Endodermal cell (in vitro differentiated cells): Measurements from ENCODE around the gene ARL15. TPM values are rescaled to one million over a fixed set of nuclear protein-coding genes. Genes with fewer than 3 reads are reported as not detected.
"Not testable (repeated sequence)": the region's sequence is repeated elsewhere in the genome, so short reads cannot be mapped to it uniquely, and the experiment has no call there.

ENCODE experiments used
- DNase-seq: peaks from one replicate; pipeline ENCODE4 v3.0.0-alpha.2; 2017
- H3K27ac ChIP-seq: 2 replicates; pipeline ENCODE4 v1.5.1; 2013; ENCODE audit warnings: mild to moderate bottlenecking, low read depth, low read length, moderate library complexity
- H3K27me3 ChIP-seq: 2 replicates; pipeline ENCODE4 v1.6.1; 2013; ENCODE audit warnings: mild to moderate bottlenecking, low read length, moderate library complexity; ENCODE audit not compliant: insufficient read depth, control insufficient read depth, poor library complexity, severe bottlenecking
- H3K36me3 ChIP-seq: 2 replicates; pipeline ENCODE4 v1.7.0; 2013; ENCODE audit warnings: mild to moderate bottlenecking, low read length, moderate library complexity; ENCODE audit not compliant: control insufficient read depth, insufficient read depth
- H3K4me1 ChIP-seq: one replicate; pipeline ENCODE4 v1.7.0; 2013; ENCODE audit warnings: low read length; ENCODE audit not compliant: control insufficient read depth, insufficient read depth
- H3K4me3 ChIP-seq: 2 replicates; pipeline ENCODE4 v1.5.1; 2013; ENCODE audit warnings: mild to moderate bottlenecking, low read length, moderate library complexity
- H3K9ac ChIP-seq: 2 replicates; pipeline ENCODE4 v1.6.1; 2013; ENCODE audit warnings: mild to moderate bottlenecking, low read length, moderate library complexity; ENCODE audit not compliant: poor library complexity, severe bottlenecking; ENCODE audit errors: extremely low read depth
- H3K9me3 ChIP-seq: 2 replicates; pipeline ENCODE4 v1.6.1; 2013; ENCODE audit warnings: mild to moderate bottlenecking, low read length, moderate library complexity; ENCODE audit not compliant: control insufficient read depth
- H3K27ac Mint-ChIP-seq: 2 replicates; pipeline ENCODE4 v1.8.0; 2020; ENCODE audit warnings: mixed read lengths
- H3K27me3 Mint-ChIP-seq: 2 replicates; pipeline ENCODE4 v1.8.0; 2021; ENCODE audit warnings: mild to moderate bottlenecking, mixed read lengths; ENCODE audit not compliant: insufficient read depth
- H3K36me3 Mint-ChIP-seq: 2 replicates; pipeline ENCODE4 v1.8.0; 2020; ENCODE audit warnings: low read depth, mixed read lengths
- H3K4me1 Mint-ChIP-seq: 2 replicates; pipeline ENCODE4 v1.8.0; 2020; ENCODE audit warnings: mixed read lengths
- H3K4me3 Mint-ChIP-seq: 2 replicates; pipeline ENCODE4 v1.8.0; 2020; ENCODE audit warnings: mild to moderate bottlenecking, moderate library complexity, mixed read lengths
- H3K9me3 Mint-ChIP-seq: 2 replicates; pipeline ENCODE4 v1.8.0; 2020; ENCODE audit warnings: mild to moderate bottlenecking, mixed read lengths
- WGBS, 2 experiments: methylation state at CpG; one replicate each; pipeline versions ENCODE4 v1.1.5 to v1.1.7; 2013; ENCODE audit warnings: missing lambda C conversion rate in 2 of 2, mixed read lengths in 1 of 2; ENCODE audit not compliant: insufficient coverage in 1 of 2, insufficient read length in 1 of 2; 5-methylcytosine and 5-hydroxymethylcytosine counted together
- long read RNA-seq, 4 experiments: library from polyadenylated mRNA in 2 of 4; library from RNA in 1 of 4; library from capped mRNA in 1 of 4; stranded (forward) in 3 of 4; unstranded in 1 of 4; transcript quantifications; one replicate each; pipeline ENCODE4 v2.0.0, GENCODE V29; 2020 to 2021; ENCODE audit warnings: inconsistent platforms in 1 of 4
- polyA plus RNA-seq, 2 experiments: library from polyadenylated mRNA; stranded (reverse); fragments of 50-300 nt; gene quantifications; one replicate each; pipeline ENCODE4 v1.2.3, GENCODE V29; 2013
- total RNA-seq, 2 donors: library from RNA; stranded (reverse); fragmentation: NEBNext Ultra II Directional in 1 of 2; extraction: Animal tissue kit (Norgen Biotek cat#: 25700) in 1 of 2; gene quantifications; 2 replicates in 1 of 2; 3 replicates in 1 of 2; pipeline ENCODE4 v1.2.1, GENCODE V29; 2021
- TF ChIP-seq, protein P1 (sequence below): fragments of 200-600 bp; sonication (generic); conservative IDR thresholded peaks from 2 replicates; pipeline ENCODE4 v1.5.0; 2021; ENCODE audit warnings: antibody characterized with exemption, mild to moderate bottlenecking

The ARL15 gene
- 10 to 100 TPM; 23.3 to 24.0 TPM for total RNA-seq
- 24.2 TPM for polyA plus RNA-seq (2013, experiment 1 of 2)
- 19.3 TPM for polyA plus RNA-seq (2013, experiment 2 of 2)
- long read RNA-seq, experiment 1, partial matches to known transcripts, result 0 of 2 reads
- long read RNA-seq, experiment 1, other reads (novel, unspliced or antisense), result 2 of 2 reads
- long read RNA-seq, experiment 2, partial matches to known transcripts, result 0 of 21 reads
- long read RNA-seq, experiment 2, other reads (novel, unspliced or antisense), result 19 of 21 reads
- long read RNA-seq, experiment 3, transcript ARL15-202 (5 exons, 2,486 nt), result major isoform, 13 of 25 reads
- long read RNA-seq, experiment 3, partial matches to known transcripts, result 1 of 25 reads
- long read RNA-seq, experiment 3, other reads (novel, unspliced or antisense), result 7 of 25 reads
- long read RNA-seq, experiment 4, partial matches to known transcripts, result 0 of 1 reads
- long read RNA-seq, experiment 4, other reads (novel, unspliced or antisense), result 1 of 1 reads

GRCh38 chr5:54310433-54311175 lies at the start of gene ARL15:
Gene ARL15, minus strand, starts transcription at chr5:54310573.
- Mint-ChIP-seq H3K27ac (peak within 1 kb of the TSS; percentile 96), H3K4me3 (peak within 1 kb of the TSS; percentile 92), H3K9me3 (no peaks in the 10 kb centered on the region), H3K4me1 (peaks cover 44% of the 10 kb centered on the region), H3K36me3 (no peaks in the 10 kb centered on the region), H3K27me3 (peaks cover 15% of the 10 kb centered on the region)
- peak within 1 kb of the TSS; percentile 92 for H3K4me3 ChIP-seq
- peak within 1 kb of the TSS; percentile 8 for H3K27ac ChIP-seq
- WGBS, 2 experiments, result 0% methylated on average over 35 to 50 of the region's 50 CpGs
- TF ChIP-seq, protein P1, sequence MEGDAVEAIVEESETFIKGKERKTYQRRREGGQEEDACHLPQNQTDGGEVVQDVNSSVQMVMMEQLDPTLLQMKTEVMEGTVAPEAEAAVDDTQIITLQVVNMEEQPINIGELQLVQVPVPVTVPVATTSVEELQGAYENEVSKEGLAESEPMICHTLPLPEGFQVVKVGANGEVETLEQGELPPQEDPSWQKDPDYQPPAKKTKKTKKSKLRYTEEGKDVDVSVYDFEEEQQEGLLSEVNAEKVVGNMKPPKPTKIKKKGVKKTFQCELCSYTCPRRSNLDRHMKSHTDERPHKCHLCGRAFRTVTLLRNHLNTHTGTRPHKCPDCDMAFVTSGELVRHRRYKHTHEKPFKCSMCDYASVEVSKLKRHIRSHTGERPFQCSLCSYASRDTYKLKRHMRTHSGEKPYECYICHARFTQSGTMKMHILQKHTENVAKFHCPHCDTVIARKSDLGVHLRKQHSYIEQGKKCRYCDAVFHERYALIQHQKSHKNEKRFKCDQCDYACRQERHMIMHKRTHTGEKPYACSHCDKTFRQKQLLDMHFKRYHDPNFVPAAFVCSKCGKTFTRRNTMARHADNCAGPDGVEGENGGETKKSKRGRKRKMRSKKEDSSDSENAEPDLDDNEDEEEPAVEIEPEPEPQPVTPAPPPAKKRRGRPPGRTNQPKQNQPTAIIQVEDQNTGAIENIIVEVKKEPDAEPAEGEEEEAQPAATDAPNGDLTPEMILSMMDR, result no peak
- H3K36me3 ChIP-seq, result no peaks in the 10 kb centered on the region
- no peaks in the 10 kb centered on the region for H3K9me3 ChIP-seq
- peak; percentile 99 for DNase-seq
- peaks cover 19% of the 10 kb centered on the region for H3K27me3 ChIP-seq
- H3K4me1 ChIP-seq, result peaks cover 15% of the 10 kb centered on the region
- H3K9ac ChIP-seq, result peak within 1 kb of the TSS; percentile 66

DNA sequence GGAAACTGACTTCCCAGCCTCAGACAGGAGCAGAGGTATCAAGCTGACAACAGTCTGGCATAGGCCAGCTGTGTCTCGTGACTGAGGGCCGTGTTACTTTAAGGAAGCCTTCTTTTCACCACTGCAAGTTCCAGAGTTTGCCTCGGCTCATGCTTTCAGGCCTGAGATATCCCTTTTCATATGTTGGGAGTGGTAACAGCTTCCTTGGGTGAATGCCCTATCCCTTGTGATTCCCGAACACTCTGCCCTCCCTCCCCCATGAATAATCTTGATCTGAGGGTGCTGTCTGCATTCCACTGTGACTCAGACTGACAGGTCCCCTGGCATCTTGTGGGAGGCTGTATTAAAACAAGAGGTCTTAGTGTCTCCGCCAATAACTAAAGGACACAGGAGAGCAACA lies 49.7 kb upstream of the ARL15 start:
- Mint-ChIP-seq H3K36me3 (no peaks in the 10 kb centered on the region), H3K27me3 (no peaks in the 10 kb centered on the region), H3K9me3 (peaks cover 11% of the 10 kb centered on the region), H3K4me1 (peaks cover 29% of the 10 kb centered on the region), H3K4me3 (no peak overlapping the region), H3K27ac (peak overlapping the region; percentile 48)
- Histone ChIP-seq H3K9me3 (peaks cover 5% of the 10 kb centered on the region), H3K4me1 (peaks cover 19% of the 10 kb centered on the region), H3K9ac (no peak overlapping the region), H3K4me3 (peak overlapping the region; percentile 20), H3K36me3 (no peaks in the 10 kb centered on the region), H3K27me3 (no peaks in the 10 kb centered on the region), H3K27ac (no peak overlapping the region)
- DNase-seq, result peak; percentile 70
- TF ChIP-seq, protein P1, result no peak
- WGBS, 2 experiments, result 60 to 71% methylated on average over 2 to 5 of the region's 5 CpGs

DNA sequence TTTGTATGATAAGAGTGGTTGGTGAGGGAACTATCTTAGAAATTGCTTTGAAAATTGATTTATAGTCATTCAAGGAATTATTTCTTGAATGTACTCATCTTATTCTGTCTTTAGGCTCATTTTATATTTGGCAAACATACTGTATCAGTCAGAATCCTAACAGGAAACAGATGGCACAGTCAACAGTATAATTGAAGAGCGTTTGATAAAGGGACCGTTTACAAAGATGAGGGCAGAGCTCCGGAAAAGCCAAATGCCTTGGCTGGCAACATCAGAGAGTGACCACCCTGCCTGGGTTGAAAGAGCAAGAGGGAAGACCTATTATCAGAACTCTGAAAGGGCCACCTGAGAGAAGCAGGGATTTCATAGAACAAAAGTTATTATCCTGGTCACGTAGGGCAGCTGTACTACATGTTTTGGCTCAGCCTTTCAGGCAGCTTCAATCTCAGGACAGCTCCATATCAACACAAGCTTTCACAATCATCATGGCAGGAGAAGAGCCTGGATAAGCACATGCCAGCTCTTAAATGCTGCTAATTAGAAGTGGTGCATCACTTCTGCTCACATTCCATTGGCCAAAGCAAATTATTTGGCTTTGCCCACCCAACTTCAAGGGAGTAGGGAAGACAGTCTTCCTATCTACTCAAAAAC lies 47.2 kb upstream of the ARL15 start:
- TF ChIP-seq, protein P1, result no peak

DNA sequence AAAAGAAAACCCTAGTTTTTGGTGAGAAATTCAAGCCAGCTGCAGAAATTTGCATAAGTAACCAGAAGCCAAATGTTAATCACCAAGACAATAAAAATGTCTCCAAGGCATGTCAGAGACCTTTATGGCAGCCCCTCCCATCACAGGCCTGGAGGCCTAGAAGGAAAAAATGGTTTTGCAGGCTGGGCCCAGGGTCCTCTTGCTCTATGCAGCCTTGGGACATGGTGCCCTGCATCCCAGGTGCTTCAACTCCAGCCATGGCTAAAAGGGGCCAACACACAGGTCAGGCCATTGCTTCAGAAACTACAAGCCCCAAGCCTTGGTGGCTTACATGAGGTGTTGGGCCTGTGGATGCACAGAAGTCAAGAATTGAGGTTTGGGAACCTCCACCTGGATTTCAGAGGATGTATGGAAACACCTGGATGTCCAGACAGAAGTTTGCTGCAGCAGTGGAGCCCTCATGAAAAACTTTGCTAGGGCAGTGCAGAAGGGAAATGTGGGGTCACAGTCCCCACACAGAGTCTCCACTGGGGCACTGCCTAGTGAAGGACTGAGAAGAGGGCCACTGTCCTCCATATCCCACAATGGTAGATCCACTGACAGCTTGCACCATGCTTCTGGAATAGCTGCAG lies 43.7 kb upstream of the ARL15 start:
- H3K4me1 Mint-ChIP-seq, H3K27me3 ChIP-seq, DNase-seq, H3K4me1 ChIP-seq, H3K27ac ChIP-seq, H3K27ac Mint-ChIP-seq, H3K27me3 Mint-ChIP-seq, H3K36me3 Mint-ChIP-seq, H3K36me3 ChIP-seq, H3K9ac ChIP-seq, H3K4me3 Mint-ChIP-seq: not testable (repeated sequence)
- Histone ChIP-seq H3K4me3 (peak overlapping the region; percentile 29), H3K9me3 (peaks cover 41% of the 10 kb centered on the region)
- peaks cover 63% of the 10 kb centered on the region for H3K9me3 Mint-ChIP-seq

More for the DNA sequence above, 47.2 kb upstream of the ARL15 start:
- peaks cover 22% of the 10 kb centered on the region for H3K9me3 ChIP-seq
- H3K9ac ChIP-seq, result no peak overlapping the region
- Mint-ChIP-seq H3K9me3 (peaks cover 35% of the 10 kb centered on the region), H3K4me1 (peaks cover 29% of the 10 kb centered on the region), H3K27ac (no peak overlapping the region), H3K27me3 (no peaks in the 10 kb centered on the region), H3K4me3 (no peak overlapping the region), H3K36me3 (peaks cover 2% of the 10 kb centered on the region)
- no peak overlapping the region for H3K27ac ChIP-seq
- no peak for DNase-seq
- peaks cover 19% of the 10 kb centered on the region for H3K4me1 ChIP-seq
- no peaks in the 10 kb centered on the region for H3K36me3 ChIP-seq
- H3K27me3 ChIP-seq, result no peaks in the 10 kb centered on the region
- WGBS, 2 experiments, result 94% methylated on average over 4 of the region's 4 CpGs
- no peak overlapping the region for H3K4me3 ChIP-seq
